GM10266 (cell line): ENCODE results near the gene TMUB1.

Source experiments
- DNase-seq: peaks from one replicate; pipeline ENCODE4 v3.0.0; 2012; ENCODE audit errors: extremely low spot score
- CTCF ChIP-seq: IDR thresholded peaks from 2 replicates; pipeline ENCODE4 v1.5.1; 2012; ENCODE audit warnings: mild to moderate bottlenecking, low read depth; ENCODE audit not compliant: control insufficient read depth, insufficient read depth; ENCODE audit errors: missing control alignments

Gene TMUB1

GRCh38 chr7:151124481-151124880 is 41.2 kb upstream of the TMUB1 start:
- no peak for TF ChIP-seq CTCF

GRCh38 chr7:151123822-151124464 is 40.6 kb upstream of the TMUB1 start:
- peak; percentile 97 for TF ChIP-seq CTCF
- peak; percentile 99 for DNase-seq

More at GRCh38 chr7:151124481-151124880, 41.2 kb upstream of the TMUB1 start:
- no peak for DNase-seq

GRCh38 chr7:151123158-151123821 is 40.0 kb upstream of the TMUB1 start:
- no peak for DNase-seq
- TF ChIP-seq CTCF, result no peak

- TF ChIP-seq CTCF, result no peak
- no peak for DNase-seq
These were observed 39.5 kb upstream of the TMUB1 start for GRCh38 chr7:151122796-151123157.

- DNase-seq, result no peak
- TF ChIP-seq CTCF, result no peak
These were observed 39.0 kb upstream of the TMUB1 start for GRCh38 chr7:151122276-151122675.

- no peak for TF ChIP-seq CTCF
- no peak for DNase-seq
These were observed 38.3 kb upstream of the TMUB1 start for GRCh38 chr7:151121380-151122170.

GRCh38 chr7:151120896-151121295 is 37.6 kb upstream of the TMUB1 start:
- TF ChIP-seq CTCF, result no peak
- no peak for DNase-seq
